AG09319 (cell line): ENCODE results near the gene DPYD.

Source experiments
- DNase-seq: peaks from one replicate; pipeline ENCODE4 v3.0.0-alpha.2; 2010; ENCODE audit warnings: low read depth; ENCODE audit errors: extremely low read depth
- CTCF ChIP-seq: IDR thresholded peaks from 2 replicates; pipeline ENCODE4 v1.5.1; 2011; ENCODE audit warnings: low read depth, mild to moderate bottlenecking, inconsistent platforms, low read length, moderate library complexity

Gene DPYD

GRCh38 chr1:97654876-97655585, 265.8 kb downstream of the DPYD start:
- DNase-seq: no peak
- no peak for TF ChIP-seq CTCF

- TF ChIP-seq CTCF: no peak
- no peak for DNase-seq
These were observed 269.6 kb downstream of the DPYD start for GRCh38 chr1:97651250-97651649.

- no peak for TF ChIP-seq CTCF
- DNase-seq: no peak
These were observed 271.2 kb downstream of the DPYD start for GRCh38 chr1:97649591-97649990.

- DNase-seq: peak; percentile 57
- TF ChIP-seq CTCF: no peak
These were observed 273.1 kb downstream of the DPYD start for GRCh38 chr1:97647776-97648175.

- no peak for TF ChIP-seq CTCF
- DNase-seq: no peak
These were observed 274.8 kb downstream of the DPYD start for GRCh38 chr1:97646071-97646470.

- TF ChIP-seq CTCF: no peak
- no peak for DNase-seq
These were observed 280.2 kb downstream of the DPYD start for GRCh38 chr1:97640677-97641076.

GRCh38 chr1:97636941-97637340, 283.9 kb downstream of the DPYD start:
- no peak for TF ChIP-seq CTCF
- no peak for DNase-seq
